NCI-H1930 (cell line): ENCODE measurements around the gene CBFB.
"Not testable (repeated sequence)": the region's sequence is repeated elsewhere in the genome, so short reads cannot be mapped to it uniquely, and the experiment has no call there.

ENCODE experiments used
- DNase-seq, 2 experiments: peaks; one replicate each; lab custom pipeline; 2025; lab: John Stamatoyannopoulos, UW

CBFB gene

GRCh38 chr16:67041520-67041919, 12.6 kb downstream of the CBFB start:
- not testable (repeated sequence) for DNase-seq

GRCh38 chr16:67043420-67043819, 14.5 kb downstream of the CBFB start:
- DNase-seq = no peak

- no peak for DNase-seq
These were observed 21.8 kb downstream of the CBFB start for GRCh38 chr16:67050796-67051195.

GRCh38 chr16:67052399-67052798, 23.4 kb downstream of the CBFB start:
- DNase-seq = no peak

GRCh38 chr16:67053767-67054334, 24.9 kb downstream of the CBFB start:
- no peak for DNase-seq

GRCh38 chr16:67054901-67055300, 26.0 kb downstream of the CBFB start:
- DNase-seq = no peak

- no peak for DNase-seq
These were observed 27.0 kb downstream of the CBFB start for GRCh38 chr16:67055712-67056487.

GRCh38 chr16:67063008-67063407, 34.1 kb downstream of the CBFB start:
- no peak for DNase-seq

- DNase-seq = no peak
These were observed 39.3 kb downstream of the CBFB start for GRCh38 chr16:67068212-67068753.

- DNase-seq = no peak
These were observed 42.6 kb downstream of the CBFB start for GRCh38 chr16:67071476-67072048.

- no peak for DNase-seq
These were observed 46.4 kb downstream of the CBFB start for GRCh38 chr16:67075331-67075730.

GRCh38 chr16:67077871-67078270, 48.9 kb downstream of the CBFB start:
- no peak for DNase-seq

- no peak for DNase-seq
These were observed 53.2 kb downstream of the CBFB start for GRCh38 chr16:67082100-67082499.

GRCh38 chr16:67082891-67083290, 53.9 kb downstream of the CBFB start:
- DNase-seq = no peak

GRCh38 chr16:67084345-67085028, 55.5 kb downstream of the CBFB start:
- DNase-seq = no peak

GRCh38 chr16:67086822-67087221, 57.9 kb downstream of the CBFB start:
- DNase-seq = no peak

- DNase-seq = no peak
These were observed 58.3 kb downstream of the CBFB start for GRCh38 chr16:67087291-67087690.

GRCh38 chr16:67087803-67088202, 58.9 kb downstream of the CBFB start:
- no peak for DNase-seq

- no peak for DNase-seq
These were observed 59.6 kb downstream of the CBFB start for GRCh38 chr16:67088551-67088950.

GRCh38 chr16:67089101-67089500, 60.2 kb downstream of the CBFB start:
- no peak for DNase-seq

GRCh38 chr16:67091906-67092566, 63.1 kb downstream of the CBFB start:
- DNase-seq = no peak

GRCh38 chr16:67093098-67093726, 64.3 kb downstream of the CBFB start:
- no peak for DNase-seq
